ENCODE measurements around the gene CCDC86.

DNA sequence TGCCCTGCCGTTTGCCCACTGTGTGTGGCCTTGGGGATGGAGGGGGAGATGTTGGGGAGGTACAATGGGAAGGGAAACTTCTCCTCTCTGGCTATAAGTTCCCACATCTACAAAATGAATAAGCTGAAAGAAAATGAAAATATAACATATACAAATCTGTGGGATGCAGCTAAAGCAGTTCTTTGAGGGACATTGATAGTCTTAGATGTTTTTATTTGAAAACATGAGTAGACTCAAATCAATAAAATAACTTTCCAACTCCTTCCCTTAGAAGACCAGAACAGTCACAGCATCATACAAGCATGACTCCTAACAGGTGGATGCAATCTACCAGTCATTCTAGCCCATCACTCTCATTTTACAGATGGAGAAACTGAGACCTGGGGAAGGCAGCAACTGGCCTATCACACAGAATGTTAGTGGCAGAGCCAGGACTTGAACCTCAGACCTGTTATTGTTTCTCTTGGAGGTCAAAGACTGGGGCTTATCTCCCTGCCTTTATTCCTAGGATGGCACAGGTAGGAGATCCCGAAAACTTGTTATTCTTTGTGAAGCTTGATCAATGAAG lies 25.2 kb upstream of the CCDC86 start:
- TF ChIP-seq POLR2A (IDR thresholded peaks at IDR 0.05) = no peak
- TF ChIP-seq, protein P1, sequence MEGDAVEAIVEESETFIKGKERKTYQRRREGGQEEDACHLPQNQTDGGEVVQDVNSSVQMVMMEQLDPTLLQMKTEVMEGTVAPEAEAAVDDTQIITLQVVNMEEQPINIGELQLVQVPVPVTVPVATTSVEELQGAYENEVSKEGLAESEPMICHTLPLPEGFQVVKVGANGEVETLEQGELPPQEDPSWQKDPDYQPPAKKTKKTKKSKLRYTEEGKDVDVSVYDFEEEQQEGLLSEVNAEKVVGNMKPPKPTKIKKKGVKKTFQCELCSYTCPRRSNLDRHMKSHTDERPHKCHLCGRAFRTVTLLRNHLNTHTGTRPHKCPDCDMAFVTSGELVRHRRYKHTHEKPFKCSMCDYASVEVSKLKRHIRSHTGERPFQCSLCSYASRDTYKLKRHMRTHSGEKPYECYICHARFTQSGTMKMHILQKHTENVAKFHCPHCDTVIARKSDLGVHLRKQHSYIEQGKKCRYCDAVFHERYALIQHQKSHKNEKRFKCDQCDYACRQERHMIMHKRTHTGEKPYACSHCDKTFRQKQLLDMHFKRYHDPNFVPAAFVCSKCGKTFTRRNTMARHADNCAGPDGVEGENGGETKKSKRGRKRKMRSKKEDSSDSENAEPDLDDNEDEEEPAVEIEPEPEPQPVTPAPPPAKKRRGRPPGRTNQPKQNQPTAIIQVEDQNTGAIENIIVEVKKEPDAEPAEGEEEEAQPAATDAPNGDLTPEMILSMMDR (IDR thresholded peaks at IDR 0.05) = no peak

Data from vagina (tissue), 2 donors.